H1 (cell line): ENCODE data around the gene ERCC6. TPM values are rescaled to one million over a fixed set of nuclear protein-coding genes. Genes with fewer than 3 reads are reported as not detected.

Source experiments
- CTCF ChIA-PET: fragments of 300-600 bp; sonication (Branson Sonifier 250); formaldehyde crosslinking; loops from one replicate; lab custom pipeline; 2021; ENCODE audit not compliant: partially characterized antibody; lab: Charles Lee
- POLR2A ChIA-PET: fragments of 300-600 bp; sonication (Branson Sonifier 250); formaldehyde crosslinking; loops from one replicate; lab custom pipeline; 2021; ENCODE audit warnings: inconsistent platforms; ENCODE audit not compliant: partially characterized antibody; lab: Charles Lee
- DNase-seq, 2 experiments: peaks; one replicate each; pipeline versions ENCODE4 v3.0.0 to v3.0.0-alpha.2; 2010 to 2022; ENCODE audit warnings: low spot score in 2 of 2, low read depth in 1 of 2, mixed read lengths in 1 of 2
- FAIRE-seq: peaks from 2 replicates; lab custom pipeline; 2011; peaks lifted over from hg19 to GRCh38; lab: Jason Lieb, UNC
- H2AFZ ChIP-seq: 2 replicates; pipeline ENCODE4 v1.8.1; 2012; ENCODE audit warnings: low read length, inconsistent platforms
- H2AK5ac ChIP-seq: 2 replicates; pipeline ENCODE4 v1.6.1; 2013; ENCODE audit warnings: low read depth, low read length
- H2BK120ac ChIP-seq: replicated peaks from 2 replicates; pipeline ENCODE3; 2013; ENCODE audit warnings: low read depth, low read length, inconsistent platforms
- H2BK12ac ChIP-seq: 2 replicates; pipeline ENCODE4 v1.6.1; 2013; ENCODE audit warnings: low read depth, low read length
- H2BK15ac ChIP-seq: 2 replicates; pipeline ENCODE4 v1.6.1; 2013; ENCODE audit warnings: low read length
- H2BK20ac ChIP-seq: 2 replicates; pipeline ENCODE4 v1.6.1; 2013; ENCODE audit warnings: low read length
- H2BK5ac ChIP-seq: 2 replicates; pipeline ENCODE4 v1.6.1; 2013; ENCODE audit warnings: low read depth, low read length
- H3K14ac ChIP-seq: 2 replicates; pipeline ENCODE4 v1.6.1; 2013; ENCODE audit warnings: inconsistent platforms; ENCODE audit not compliant: insufficient read length
- H3K18ac ChIP-seq: 2 replicates; pipeline ENCODE4 v1.6.1; 2013; ENCODE audit warnings: low read length; ENCODE audit errors: extremely low read depth
- H3K23ac ChIP-seq: 2 replicates; pipeline ENCODE4 v1.6.1; 2013; ENCODE audit warnings: inconsistent platforms; ENCODE audit not compliant: insufficient read length
- H3K23me2 ChIP-seq: 2 replicates; pipeline ENCODE4 v1.6.1; 2013; ENCODE audit warnings: low read depth, low read length
- H3K27ac ChIP-seq: 2 replicates; pipeline ENCODE4 v1.6.1; 2011; ENCODE audit warnings: low read depth, low read length, inconsistent platforms
- H3K27me3 ChIP-seq, 4 experiments: replicated peaks in 1 of 4; 1 replicate in 1 of 4; 2 replicates in 3 of 4; pipeline versions ENCODE4 v1.6.1 to v1.8.1; 2011 to 2013; ENCODE audit warnings: low read length in 3 of 4, mild to moderate bottlenecking in 3 of 4, inconsistent platforms in 2 of 4, mixed read lengths in 2 of 4, moderate library complexity in 1 of 4; ENCODE audit not compliant: control insufficient read depth in 3 of 4, insufficient read depth in 3 of 4; ENCODE audit errors: extremely low read depth in 1 of 4
- H3K36me3 ChIP-seq, 4 experiments: 2 replicates each; pipeline versions ENCODE4 v1.6.1 to v1.8.1; 2011 to 2013; ENCODE audit warnings: mild to moderate bottlenecking in 4 of 4, low read length in 3 of 4, moderate library complexity in 2 of 4, control low read depth in 1 of 4, inconsistent platforms in 1 of 4; ENCODE audit not compliant: insufficient read depth in 4 of 4, control insufficient read depth in 2 of 4
- H3K4ac ChIP-seq: replicated peaks from 2 replicates; pipeline ENCODE3; 2013; ENCODE audit warnings: low read length, low read depth, mixed read lengths, inconsistent platforms; ENCODE audit not compliant: insufficient read length
- H3K4me1 ChIP-seq, 4 experiments: replicated peaks in 1 of 4; 1 replicate in 1 of 4; 2 replicates in 3 of 4; pipeline versions ENCODE4 v1.6.1 to v1.8.1; 2011 to 2013; ENCODE audit warnings: low read length in 3 of 4, inconsistent platforms in 2 of 4, mixed read lengths in 1 of 4; ENCODE audit not compliant: insufficient read depth in 4 of 4, control insufficient read depth in 3 of 4
- H3K4me2 ChIP-seq, 2 experiments: 2 replicates each; pipeline versions ENCODE4 v1.6.1 to v1.8.1; 2011 to 2013; ENCODE audit warnings: low read depth in 2 of 2, low read length in 2 of 2, control low read depth in 1 of 2, inconsistent platforms in 1 of 2, mild to moderate bottlenecking in 1 of 2; ENCODE audit not compliant: insufficient read depth in 1 of 2
- H3K4me3 ChIP-seq, 4 experiments: fragments of 200-600, 300-600 bp in 1 of 4; sonication (generic), shearing (Covaris generic), sonication (Bioruptor Twin) in 1 of 4; 2 replicates each; pipeline versions ENCODE4 v1.5.1 to v1.8.1; 2011 to 2016; ENCODE audit warnings: low read length in 4 of 4, low read depth in 3 of 4, control low read depth in 2 of 4, inconsistent platforms in 2 of 4, mild to moderate bottlenecking in 2 of 4, mixed read lengths in 1 of 4, moderate library complexity in 1 of 4; ENCODE audit not compliant: insufficient read depth in 2 of 4; ENCODE audit errors: extremely low read depth in 1 of 4
- H3K56ac ChIP-seq: replicated peaks from 2 replicates; pipeline ENCODE3; 2013; ENCODE audit warnings: low read depth, mild to moderate bottlenecking, mixed read lengths, low read length, inconsistent platforms; ENCODE audit not compliant: insufficient read length
- H3K79me1 ChIP-seq: 2 replicates; pipeline ENCODE4 v1.6.1; 2013; ENCODE audit warnings: low read depth, low read length, control low read depth
- H3K79me2 ChIP-seq, 2 experiments: 2 replicates each; pipeline versions ENCODE4 v1.6.1 to v1.8.1; 2012 to 2013; ENCODE audit warnings: low read length in 2 of 2, mild to moderate bottlenecking in 2 of 2, inconsistent platforms in 1 of 2; ENCODE audit not compliant: insufficient read depth in 2 of 2, control insufficient read depth in 1 of 2
- H3K9ac ChIP-seq, 4 experiments: replicated peaks in 1 of 4; 1 replicate in 1 of 4; 2 replicates in 3 of 4; pipeline versions ENCODE4 v1.6.1 to v1.8.1; 2011 to 2013; ENCODE audit warnings: low read depth in 3 of 4, low read length in 3 of 4, control low read depth in 2 of 4, mild to moderate bottlenecking in 2 of 4, moderate library complexity in 2 of 4, inconsistent platforms in 1 of 4; ENCODE audit errors: extremely low read depth in 1 of 4
- H3K9me3 ChIP-seq, 2 experiments: 2 replicates each; pipeline versions ENCODE4 v1.6.1 to v1.8.1; 2012 to 2013; ENCODE audit warnings: mild to moderate bottlenecking in 2 of 2, moderate library complexity in 2 of 2, control low read depth in 1 of 2, inconsistent platforms in 1 of 2, low read depth in 1 of 2, low read length in 1 of 2, mixed read lengths in 1 of 2; ENCODE audit not compliant: insufficient read depth in 2 of 2
- H4K20me1 ChIP-seq, 2 experiments: replicated peaks in 1 of 2; 2 replicates each; pipeline versions ENCODE3 to v1.8.1; 2011 to 2013; ENCODE audit warnings: inconsistent platforms in 2 of 2, low read length in 2 of 2, mild to moderate bottlenecking in 1 of 2; ENCODE audit not compliant: insufficient read depth in 2 of 2, control insufficient read depth in 1 of 2
- H4K5ac ChIP-seq: 2 replicates; pipeline ENCODE4 v1.6.1; 2013; ENCODE audit warnings: low read length, low read depth, mixed read lengths, inconsistent platforms; ENCODE audit not compliant: insufficient read length
- H4K8ac ChIP-seq: 2 replicates; pipeline ENCODE4 v1.8.0; 2013; ENCODE audit warnings: mild to moderate bottlenecking, moderate library complexity, low read length, inconsistent platforms; ENCODE audit not compliant: insufficient read depth; ENCODE audit errors: extremely low read depth
- H4K91ac ChIP-seq: replicated peaks from 2 replicates; pipeline ENCODE3; 2013; ENCODE audit warnings: low read length, mixed read lengths, inconsistent platforms; ENCODE audit not compliant: insufficient read length
- ASH2L ChIP-seq: fragments of 200-600, 300-600 bp; sonication (generic); IDR thresholded peaks from one replicate; pipeline ENCODE4 v1.7.1; 2017; ENCODE audit warnings: low read length
- CTBP2 ChIP-seq: IDR thresholded peaks from 2 replicates; pipeline ENCODE4 v1.7.0; 2011; ENCODE audit warnings: borderline replicate concordance, mild to moderate bottlenecking, moderate library complexity, mixed read lengths, low read length; ENCODE audit not compliant: insufficient read depth, insufficient read length
- GTF2F1 ChIP-seq: IDR thresholded peaks from 2 replicates; pipeline ENCODE4 v1.6.1; 2012; ENCODE audit warnings: low read depth, low read length, improper control_type of control experiment, borderline replicate concordance
- RAD21 ChIP-seq, 2 experiments: IDR thresholded peaks in 1 of 2; conservative IDR thresholded peaks in 1 of 2; 2 replicates each; pipeline ENCODE4 v1.6.1; 2011; ENCODE audit warnings: low read depth in 2 of 2, low read length in 2 of 2, improper control_type of control experiment in 1 of 2, inconsistent platforms in 1 of 2, mild to moderate bottlenecking in 1 of 2, moderate library complexity in 1 of 2
- SAP30 ChIP-seq: fragments of 300-600 bp; sonication (generic); IDR thresholded peaks from 2 replicates; pipeline ENCODE4 v1.7.1; 2012; ENCODE audit warnings: low read length, moderate library complexity, mild to moderate bottlenecking, inconsistent platforms; ENCODE audit not compliant: insufficient read depth, insufficient replicate concordance
- TAF1 ChIP-seq: IDR thresholded peaks from 2 replicates; pipeline ENCODE4 v1.6.1; 2011; ENCODE audit warnings: mild to moderate bottlenecking, low read depth, low read length
- TEAD4 ChIP-seq: IDR thresholded peaks from 2 replicates; pipeline ENCODE4 v1.6.1; 2012; ENCODE audit warnings: low read depth, low read length, inconsistent platforms, mixed read lengths
- ZNF274 ChIP-seq: IDR thresholded peaks from 2 replicates; pipeline ENCODE4 v1.7.0; 2012; ENCODE audit warnings: low read length, borderline replicate concordance; ENCODE audit errors: extremely low read depth
- WGBS, 2 experiments: shearing (Covaris generic) in 1 of 2; methylation state at CpG; one replicate each; pipeline versions ENCODE4 v1.1.6 to v1.1.7; 2013 to 2015; ENCODE audit warnings: low lambda C conversion rate in 2 of 2, mixed read lengths in 2 of 2, inconsistent platforms in 1 of 2, low coverage in 1 of 2, missing lambda C conversion rate in 1 of 2; ENCODE audit not compliant: insufficient replicate concordance in 2 of 2, insufficient coverage in 1 of 2, insufficient read length in 1 of 2; ENCODE audit errors: extremely low coverage in 1 of 2, missing lambda C conversion rate in 1 of 2; 5-methylcytosine and 5-hydroxymethylcytosine counted together
- polyA plus RNA-seq, 7 experiments: library from polyadenylated mRNA; depleted of rRNA in 3 of 7; stranded (reverse) in 5 of 7; unstranded in 2 of 7; fragments of >200 nt in 5 of 7; fragments of 200-250 nt in 2 of 7; gene quantifications; 1 replicate in 5 of 7; 2 replicates in 1 of 7; 4 replicates in 1 of 7; pipeline versions ENCODE4 v1.2.1 to v1.2.3, GENCODE V29; 2011 to 2013; ENCODE audit warnings: missing spikeins in 2 of 7, mixed read lengths in 2 of 7
- total RNA-seq: library from RNA; stranded (reverse); fragmentation: NEBNext Ultra II Directional; extraction: Animal tissue kit (Norgen Biotek cat#: 25700); gene quantifications from 2 replicates; pipeline ENCODE4 v1.2.1, GENCODE V29; 2021
- TF ChIP-seq, protein P1 (sequence below), 3 experiments: IDR thresholded peaks; 1 replicate in 2 of 3; 2 replicates in 1 of 3; pipeline versions ENCODE4 v1.5.1 to v1.6.1; 2011; ENCODE audit warnings: low read length in 3 of 3, mild to moderate bottlenecking in 3 of 3, inconsistent platforms in 2 of 3, low read depth in 1 of 3, moderate library complexity in 1 of 3; ENCODE audit not compliant: insufficient read depth in 1 of 3; ENCODE audit errors: control extremely low read depth in 1 of 3
- TF ChIP-seq, protein P2 (sequence below): IDR thresholded peaks from 2 replicates; pipeline ENCODE4 v1.6.1; 2012; ENCODE audit warnings: inconsistent platforms

ERCC6 gene
- total and polyA plus RNA-seq, 2 of the 8 experiments (the other 6 are each of a cell fraction or from before 2014, with no cell fraction given): 4.1 to 11.9 TPM

GRCh38 chr10:49562893-49563292 is 24.0 kb upstream of the ERCC6 start:
- FAIRE-seq (no peak), DNase-seq (no peak)
- H4K91ac ChIP-seq: no peak overlapping the region
- no peak for TF ChIP-seq RAD21 (IDR thresholded peaks at IDR 0.05 in 1 of 2, conservative IDR thresholded peaks at IDR 0.05 in 1 of 2; ENCODE audit: low read depth in 2 of 2, low read length in 2 of 2)
- no peak for TF ChIP-seq ASH2L
- TF ChIP-seq, protein P1, sequence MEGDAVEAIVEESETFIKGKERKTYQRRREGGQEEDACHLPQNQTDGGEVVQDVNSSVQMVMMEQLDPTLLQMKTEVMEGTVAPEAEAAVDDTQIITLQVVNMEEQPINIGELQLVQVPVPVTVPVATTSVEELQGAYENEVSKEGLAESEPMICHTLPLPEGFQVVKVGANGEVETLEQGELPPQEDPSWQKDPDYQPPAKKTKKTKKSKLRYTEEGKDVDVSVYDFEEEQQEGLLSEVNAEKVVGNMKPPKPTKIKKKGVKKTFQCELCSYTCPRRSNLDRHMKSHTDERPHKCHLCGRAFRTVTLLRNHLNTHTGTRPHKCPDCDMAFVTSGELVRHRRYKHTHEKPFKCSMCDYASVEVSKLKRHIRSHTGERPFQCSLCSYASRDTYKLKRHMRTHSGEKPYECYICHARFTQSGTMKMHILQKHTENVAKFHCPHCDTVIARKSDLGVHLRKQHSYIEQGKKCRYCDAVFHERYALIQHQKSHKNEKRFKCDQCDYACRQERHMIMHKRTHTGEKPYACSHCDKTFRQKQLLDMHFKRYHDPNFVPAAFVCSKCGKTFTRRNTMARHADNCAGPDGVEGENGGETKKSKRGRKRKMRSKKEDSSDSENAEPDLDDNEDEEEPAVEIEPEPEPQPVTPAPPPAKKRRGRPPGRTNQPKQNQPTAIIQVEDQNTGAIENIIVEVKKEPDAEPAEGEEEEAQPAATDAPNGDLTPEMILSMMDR (IDR thresholded peaks at IDR 0.05; ENCODE audit: control extremely low read depth in 1 of 3, insufficient read depth in 1 of 3, low read depth in 1 of 3, low read length in 3 of 3): no peak
- TF ChIP-seq, protein P2, sequence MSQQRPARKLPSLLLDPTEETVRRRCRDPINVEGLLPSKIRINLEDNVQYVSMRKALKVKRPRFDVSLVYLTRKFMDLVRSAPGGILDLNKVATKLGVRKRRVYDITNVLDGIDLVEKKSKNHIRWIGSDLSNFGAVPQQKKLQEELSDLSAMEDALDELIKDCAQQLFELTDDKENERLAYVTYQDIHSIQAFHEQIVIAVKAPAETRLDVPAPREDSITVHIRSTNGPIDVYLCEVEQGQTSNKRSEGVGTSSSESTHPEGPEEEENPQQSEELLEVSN: no peak
- no peak for TF ChIP-seq GTF2F1
- TF ChIP-seq CTBP2: no peak
- no peak for TF ChIP-seq ZNF274
- TF ChIP-seq TEAD4: no peak
- no peak for TF ChIP-seq TAF1
- no peak for TF ChIP-seq SAP30
- ChIA-PET POLR2A (no interaction called here), CTCF (interaction anchor here (1.6 kb wide), 1 partner anchor 155 kb away, joined by 5 read pairs; no protein-coding TSS in a partner anchor)
- no peak overlapping the region for H2BK20ac ChIP-seq
- WGBS, 2 experiments: 62% methylated on average over 1 of the region's 1 CpG; no CpG with 5 or more reads in 1 of the 2 experiments
- H2BK12ac ChIP-seq: no peak overlapping the region
- no peak overlapping the region for H4K8ac ChIP-seq
- H3K18ac ChIP-seq: no peak overlapping the region
- H3K4me1 ChIP-seq: no peaks in the 10 kb centered on the region; a peak in 3 of 7 replicates
- no peak overlapping the region for H3K4ac ChIP-seq
- no peak overlapping the region for H2BK120ac ChIP-seq
- H4K5ac ChIP-seq: no peak overlapping the region
- no peak overlapping the region for H3K4me2 ChIP-seq
- H3K79me1 ChIP-seq: no peaks in the 10 kb centered on the region
- no peak overlapping the region for H2BK5ac ChIP-seq
- H3K9ac ChIP-seq: no peak overlapping the region
- no peak overlapping the region for H2AFZ ChIP-seq
- H3K23ac ChIP-seq: no peak overlapping the region
- H3K27ac ChIP-seq: no peak overlapping the region
- no peaks in the 10 kb centered on the region for H4K20me1 ChIP-seq
- no peak overlapping the region for H2BK15ac ChIP-seq
- H3K4me3 ChIP-seq: no peak overlapping the region
- H3K9me3 ChIP-seq: no peaks in the 10 kb centered on the region
- no peaks in the 10 kb centered on the region for H3K27me3 ChIP-seq
- H3K14ac ChIP-seq: no peak overlapping the region
- H3K79me2 ChIP-seq: no peaks in the 10 kb centered on the region
- no peak overlapping the region for H2AK5ac ChIP-seq
- H3K23me2 ChIP-seq: no peaks in the 10 kb centered on the region; the same call in 1 of the 2 replicates
- no peaks in the 10 kb centered on the region for H3K36me3 ChIP-seq
- no peak overlapping the region for H3K56ac ChIP-seq
